PC-3 (cell line): ENCODE measurements around the gene KRTAP10-7.

Experiments used
- EZH2 ChIP-seq: fragments of 300-600 bp; sonication (generic); IDR thresholded peaks from one replicate; pipeline ENCODE4 v1.6.1; 2017; ENCODE audit warnings: antibody characterized with exemption, mild to moderate bottlenecking, low read length; ENCODE audit not compliant: unreplicated experiment
- TF ChIP-seq, protein P1 (sequence below): fragments of 300-600 bp; sonication (generic); conservative IDR thresholded peaks from 2 replicates; pipeline ENCODE4 v1.5.1; 2017; ENCODE audit warnings: antibody characterized with exemption, low read depth, mild to moderate bottlenecking, low read length

- TF ChIP-seq, protein P1, sequence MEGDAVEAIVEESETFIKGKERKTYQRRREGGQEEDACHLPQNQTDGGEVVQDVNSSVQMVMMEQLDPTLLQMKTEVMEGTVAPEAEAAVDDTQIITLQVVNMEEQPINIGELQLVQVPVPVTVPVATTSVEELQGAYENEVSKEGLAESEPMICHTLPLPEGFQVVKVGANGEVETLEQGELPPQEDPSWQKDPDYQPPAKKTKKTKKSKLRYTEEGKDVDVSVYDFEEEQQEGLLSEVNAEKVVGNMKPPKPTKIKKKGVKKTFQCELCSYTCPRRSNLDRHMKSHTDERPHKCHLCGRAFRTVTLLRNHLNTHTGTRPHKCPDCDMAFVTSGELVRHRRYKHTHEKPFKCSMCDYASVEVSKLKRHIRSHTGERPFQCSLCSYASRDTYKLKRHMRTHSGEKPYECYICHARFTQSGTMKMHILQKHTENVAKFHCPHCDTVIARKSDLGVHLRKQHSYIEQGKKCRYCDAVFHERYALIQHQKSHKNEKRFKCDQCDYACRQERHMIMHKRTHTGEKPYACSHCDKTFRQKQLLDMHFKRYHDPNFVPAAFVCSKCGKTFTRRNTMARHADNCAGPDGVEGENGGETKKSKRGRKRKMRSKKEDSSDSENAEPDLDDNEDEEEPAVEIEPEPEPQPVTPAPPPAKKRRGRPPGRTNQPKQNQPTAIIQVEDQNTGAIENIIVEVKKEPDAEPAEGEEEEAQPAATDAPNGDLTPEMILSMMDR = no peak
- TF ChIP-seq EZH2 = no peak
Measured at GRCh38 chr21:44628707-44629391, 28.5 kb downstream of the KRTAP10-7 start.
